NB4 (cell line): ENCODE measurements around the gene AASS.

Experiments
- CTCF ChIP-seq: IDR thresholded peaks from one replicate; pipeline ENCODE4 v1.5.1; 2012; ENCODE audit warnings: low read depth, low read length
- MAX ChIP-seq: IDR thresholded peaks from 2 replicates; pipeline ENCODE4 v1.6.1; 2011; ENCODE audit warnings: low read depth, low read length
- MYC ChIP-seq: IDR thresholded peaks from 2 replicates; pipeline ENCODE4 v1.6.1; 2011; ENCODE audit warnings: low read depth, low read length
- POLR2A ChIP-seq: IDR thresholded peaks from 2 replicates; pipeline ENCODE4 v1.6.1; 2011; ENCODE audit warnings: mild to moderate bottlenecking; ENCODE audit not compliant: insufficient read length; ENCODE audit errors: extremely low read depth

- no peak for TF ChIP-seq CTCF
- TF ChIP-seq POLR2A: no peak
- TF ChIP-seq MYC: no peak
- TF ChIP-seq MAX: no peak
Observed at GRCh38 chr7:122100021-122100420, 44.0 kb downstream of the AASS start.
